GM20431 (cell line): ENCODE data around the gene C15orf39.
"Not testable (repeated sequence)": the region's sequence is repeated elsewhere in the genome, so short reads cannot be mapped to it uniquely, and the experiment has no call there.

Source experiments
- in situ Hi-C: fragments of 300-500 bp; cut with MseI, MboI; formaldehyde crosslinking; loops from one replicate; pipeline ENCODE4 v1.15.0; 2020; ENCODE audit warnings: low sequenced_read_pairs; ENCODE audit not compliant: unreplicated experiment

Gene C15orf39

DNA sequence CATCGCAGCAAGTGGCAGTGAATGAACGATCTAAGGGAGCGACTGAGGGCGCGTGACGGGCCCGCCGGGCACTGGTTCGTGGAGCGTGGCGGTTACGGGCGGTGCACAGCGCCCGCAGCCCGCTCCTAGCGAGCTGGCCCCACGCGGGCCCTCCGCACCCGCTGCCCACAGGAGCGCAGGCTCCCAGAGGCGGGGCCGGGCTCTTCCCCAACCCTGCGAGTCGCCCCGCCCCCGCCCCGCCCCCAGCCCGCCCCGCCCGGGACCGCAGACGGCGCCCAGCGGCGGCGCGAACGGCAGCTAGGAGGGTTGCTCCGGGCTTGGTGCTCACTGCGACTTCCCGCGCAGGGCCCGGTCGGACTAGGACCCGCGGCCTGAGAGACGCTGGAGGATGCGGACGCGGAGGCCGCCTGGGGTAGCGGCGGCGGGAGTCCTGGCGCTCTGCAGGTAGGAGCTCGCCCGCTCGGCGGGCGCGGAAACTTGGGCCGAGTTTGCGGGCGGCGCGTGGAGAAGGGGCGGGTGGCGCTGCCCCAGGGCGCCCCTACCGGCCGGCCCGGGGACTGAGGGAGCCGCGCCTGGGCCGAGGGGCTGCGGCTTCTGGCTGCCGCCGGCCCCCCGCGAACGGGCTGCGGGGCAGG is at the start of gene C15orf39:
TSS of gene C15orf39 (plus strand) at position 267 of the 635 bp plus-strand sequence. CDS start 4,167 bp downstream, outside the sequence.
- in situ Hi-C loops, result loop anchor here (10.0 kb wide), 1 partner anchor 167 kb away; no protein-coding TSS in a partner anchor

- in situ Hi-C loops, result no loop called here
Observed at GRCh38 chr15:75152382-75153079, 49.2 kb upstream of the C15orf39 start.

- in situ Hi-C loops, result no loop called here
Observed at GRCh38 chr15:75153087-75153486, 48.6 kb upstream of the C15orf39 start.

GRCh38 chr15:75153565-75154276 is 48.0 kb upstream of the C15orf39 start:
- in situ Hi-C loops, result no loop called here

DNA sequence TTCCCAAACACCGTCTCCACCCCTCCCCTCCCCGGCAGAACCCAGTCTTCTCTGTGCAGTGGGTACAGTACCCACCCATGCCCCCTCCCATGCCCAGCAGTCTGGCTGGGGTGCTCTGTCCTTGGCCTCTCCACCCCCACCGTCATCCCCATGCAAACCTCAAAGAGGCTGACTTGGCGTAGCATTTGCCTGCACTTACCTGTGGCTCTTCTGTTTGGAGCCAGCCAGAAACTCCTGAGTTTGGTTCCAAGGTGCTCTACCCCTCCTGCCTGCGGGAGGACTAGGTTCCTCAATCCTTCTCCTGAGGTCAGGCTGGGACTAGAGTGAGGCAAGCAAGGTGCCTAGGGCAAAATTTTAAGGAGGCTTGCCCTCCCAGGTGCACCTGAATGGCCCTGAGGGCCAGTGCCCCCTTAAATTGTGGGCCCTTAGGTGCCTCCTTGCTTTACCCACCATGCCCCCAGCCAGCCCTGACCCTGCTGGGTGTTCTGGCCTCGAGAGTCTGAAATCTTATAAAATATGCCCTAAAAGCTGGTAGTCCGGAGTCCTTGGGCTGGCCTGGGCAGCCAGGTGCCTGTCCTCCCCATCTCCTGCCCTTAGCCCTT is 47.1 kb upstream of the C15orf39 start:
- in situ Hi-C loops, result no loop called here

GRCh38 chr15:75156326-75157215 is 45.1 kb upstream of the C15orf39 start:
- in situ Hi-C loops, result no loop called here

- in situ Hi-C loops, result no loop called here
Observed at GRCh38 chr15:75158402-75158801, 43.3 kb upstream of the C15orf39 start.

- in situ Hi-C loops, result no loop called here
Observed at GRCh38 chr15:75159244-75159643, 42.4 kb upstream of the C15orf39 start.

- in situ Hi-C loops, result no loop called here
Observed at GRCh38 chr15:75161106-75161916, 40.4 kb upstream of the C15orf39 start.

DNA sequence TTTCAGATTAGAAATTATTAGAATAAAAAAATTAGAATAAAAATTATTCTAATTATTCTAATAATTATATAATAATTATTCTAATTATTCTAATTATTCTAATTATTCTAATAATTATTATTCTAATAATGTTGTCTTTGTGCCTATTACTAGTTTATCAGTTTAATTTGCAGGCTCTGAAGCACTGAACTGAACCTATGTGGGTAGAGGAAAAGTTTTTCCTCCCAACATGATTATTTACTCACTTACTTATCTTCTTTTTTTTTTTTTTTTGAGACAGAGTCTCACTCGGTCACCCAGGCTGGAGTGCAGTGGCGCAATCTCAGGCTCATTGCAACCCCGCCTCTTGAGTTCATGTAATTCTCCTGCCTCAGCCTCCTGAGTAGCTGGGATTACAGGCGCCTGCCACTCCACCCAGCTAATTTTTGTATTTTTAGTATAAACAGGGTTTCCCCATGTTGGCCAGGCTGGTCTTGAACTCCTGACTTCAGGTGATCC is 39.7 kb upstream of the C15orf39 start:
- in situ Hi-C loops, result no loop called here

- in situ Hi-C loops, result no loop called here
Observed at GRCh38 chr15:75163150-75163564, 38.5 kb upstream of the C15orf39 start.

DNA sequence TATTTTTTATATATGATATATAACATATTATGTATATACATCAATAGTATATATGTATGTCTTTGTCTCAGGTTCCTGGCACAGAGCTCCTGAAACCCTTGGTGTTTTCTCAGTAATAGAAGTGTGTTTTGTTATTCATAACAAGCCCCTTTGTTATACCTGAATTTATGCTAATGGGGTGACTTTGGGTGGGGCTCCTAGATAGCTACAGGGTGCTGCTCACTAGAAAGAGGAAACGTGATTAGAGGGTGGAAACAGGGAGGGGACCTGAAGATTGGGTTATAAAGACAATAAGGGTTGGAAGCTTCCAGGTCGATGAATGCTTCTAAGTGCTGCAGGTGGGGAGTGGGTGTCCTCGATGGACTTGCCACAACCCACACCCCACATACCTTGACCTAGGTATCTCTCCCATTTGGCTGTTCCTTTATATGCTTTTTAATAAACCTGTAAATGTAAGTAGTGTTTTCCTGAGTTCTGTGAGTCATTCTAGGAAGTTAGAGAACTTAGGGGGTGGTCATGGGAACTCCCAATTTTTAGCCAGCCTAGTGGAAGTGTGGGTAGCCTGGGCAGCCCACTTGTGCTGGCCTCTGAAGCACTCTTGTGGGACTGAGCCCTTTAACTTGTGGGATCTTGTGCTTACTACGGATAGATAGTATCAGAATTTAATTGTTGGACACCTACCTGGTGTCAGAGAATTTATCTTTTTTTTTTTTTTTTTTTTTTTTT is 36.9 kb upstream of the C15orf39 start:
- in situ Hi-C loops, result no loop called here

- in situ Hi-C loops, result not testable (repeated sequence)
Observed at GRCh38 chr15:75166489-75167063, 35.1 kb upstream of the C15orf39 start.

- in situ Hi-C loops, result no loop called here
Observed at GRCh38 chr15:75167588-75168350, 33.9 kb upstream of the C15orf39 start.

- in situ Hi-C loops, result no loop called here
Observed at GRCh38 chr15:75168374-75168773, 33.3 kb upstream of the C15orf39 start.

DNA sequence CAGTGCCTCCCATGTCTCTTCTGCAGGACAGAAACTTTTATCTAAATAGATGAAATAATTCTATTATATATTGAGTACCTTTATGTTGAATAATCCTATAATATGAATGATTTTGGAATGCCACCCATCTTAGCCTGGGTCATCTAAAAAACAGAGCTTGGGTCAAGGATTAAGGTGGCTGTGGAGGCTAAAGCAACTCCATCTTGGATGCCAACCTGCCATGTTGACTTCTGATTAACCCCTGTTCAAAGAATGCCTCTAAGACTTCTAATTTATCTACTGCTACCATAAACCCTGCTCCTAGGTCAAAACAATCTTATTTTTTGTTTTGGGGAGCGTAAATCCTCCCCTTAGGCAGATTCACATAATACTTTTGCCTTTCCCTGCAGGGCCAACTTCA is 31.5 kb upstream of the C15orf39 start:
- in situ Hi-C loops, result no loop called here

- in situ Hi-C loops, result no loop called here
Observed at GRCh38 chr15:75170711-75171341, 30.9 kb upstream of the C15orf39 start.
